A673 (cell line): ENCODE data around the gene KLHDC4. TPM values are rescaled to one million over a fixed set of nuclear protein-coding genes. Genes with fewer than 3 reads are reported as not detected.
"Not testable (repeated sequence)": the region's sequence is repeated elsewhere in the genome, so short reads cannot be mapped to it uniquely, and the experiment has no call there.

Experiments
- BruUV-seq: library from RNA; stranded (reverse); fragments of 400-500 nt; replicated peaks from 2 replicates; lab custom pipeline; 2021; lab: Mats Ljungman, UMichigan
- CTCF ChIA-PET: fragments of 300-600 bp; sonication (Branson Sonifier 250); formaldehyde crosslinking; loops from one replicate; lab custom pipeline; 2022; ENCODE audit warnings: antibody characterized with exemption; lab: Charles Lee
- POLR2A ChIA-PET: fragments of 300-600 bp; sonication (Branson Sonifier 250); formaldehyde crosslinking; loops from one replicate; lab custom pipeline; 2022; ENCODE audit warnings: antibody characterized with exemption; ENCODE audit not compliant: low non-redundant PET; lab: Charles Lee
- DNase-seq: peaks from one replicate; pipeline ENCODE4 v3.0.0-alpha.2; 2015; ENCODE audit warnings: low spot score
- H3K27ac ChIP-seq: fragments of 200-600 bp; sonication (generic); 2 replicates; pipeline ENCODE4 v1.5.1; 2016; ENCODE audit warnings: mixed run types, low read depth, mild to moderate bottlenecking, mixed read lengths, antibody characterized with exemption, low read length; ENCODE audit not compliant: poor library complexity, severe bottlenecking
- H3K27me3 ChIP-seq: fragments of 200-600 bp; sonication (generic); replicated peaks from 2 replicates; pipeline ENCODE4 v1.6.1; 2017; ENCODE audit warnings: mixed run types, low read depth, mild to moderate bottlenecking, mixed read lengths, antibody characterized with exemption, low read length; ENCODE audit not compliant: insufficient read depth, poor library complexity
- H3K36me3 ChIP-seq: fragments of 200-600 bp; sonication (generic); 2 replicates; pipeline ENCODE4 v1.6.1; 2016; ENCODE audit warnings: mixed run types, mild to moderate bottlenecking, mixed read lengths, antibody characterized with exemption, low read length; ENCODE audit not compliant: insufficient read depth, poor library complexity, severe bottlenecking
- H3K4me1 ChIP-seq: fragments of 200-600 bp; sonication (generic); 2 replicates; pipeline ENCODE4 v1.6.1; 2017; ENCODE audit warnings: mixed run types, mild to moderate bottlenecking, mixed read lengths, antibody characterized with exemption, low read length; ENCODE audit not compliant: insufficient read depth, poor library complexity, severe bottlenecking
- H3K4me3 ChIP-seq: fragments of 200-600 bp; sonication (generic); 2 replicates; pipeline ENCODE4 v1.5.1; 2016; ENCODE audit warnings: low read depth, mixed run types, mild to moderate bottlenecking, mixed read lengths, low read length; ENCODE audit not compliant: poor library complexity, severe bottlenecking
- H3K9me3 ChIP-seq: fragments of 200-600 bp; sonication (generic); 2 replicates; pipeline ENCODE4 v1.6.1; 2016; ENCODE audit warnings: mixed run types, low read depth, mild to moderate bottlenecking, mixed read lengths, antibody characterized with exemption, low read length; ENCODE audit not compliant: poor library complexity, severe bottlenecking
- EZH2 ChIP-seq: fragments of 200-600 bp; sonication (generic); IDR thresholded peaks from 2 replicates; pipeline ENCODE4 v1.6.1; 2017; ENCODE audit warnings: borderline replicate concordance, low read depth, mild to moderate bottlenecking, mixed read lengths, antibody characterized with exemption, low read length; ENCODE audit not compliant: poor library complexity, severe bottlenecking
- intact Hi-C: fragments of 100-400 bp; cut with micrococcal nuclease; formaldehyde crosslinking; loops from one replicate; pipeline ENCODE4 v1.10.0; 2022; ENCODE audit not compliant: unreplicated experiment
- total RNA-seq: library from RNA; stranded (reverse); gene quantifications from 2 replicates; pipeline ENCODE4 v1.2.3, GENCODE V29; 2021
- TF ChIP-seq, protein P1 (sequence below): fragments of 300-800, 200-600 bp; sonication (generic); conservative IDR thresholded peaks from 2 replicates; pipeline ENCODE4 v1.5.1; 2017; ENCODE audit warnings: low read depth, mild to moderate bottlenecking, antibody characterized with exemption, low read length, moderate library complexity, mixed read lengths

Gene KLHDC4
- total RNA-seq, 1 experiment from 2014 or later = 86.6 TPM

DNA sequence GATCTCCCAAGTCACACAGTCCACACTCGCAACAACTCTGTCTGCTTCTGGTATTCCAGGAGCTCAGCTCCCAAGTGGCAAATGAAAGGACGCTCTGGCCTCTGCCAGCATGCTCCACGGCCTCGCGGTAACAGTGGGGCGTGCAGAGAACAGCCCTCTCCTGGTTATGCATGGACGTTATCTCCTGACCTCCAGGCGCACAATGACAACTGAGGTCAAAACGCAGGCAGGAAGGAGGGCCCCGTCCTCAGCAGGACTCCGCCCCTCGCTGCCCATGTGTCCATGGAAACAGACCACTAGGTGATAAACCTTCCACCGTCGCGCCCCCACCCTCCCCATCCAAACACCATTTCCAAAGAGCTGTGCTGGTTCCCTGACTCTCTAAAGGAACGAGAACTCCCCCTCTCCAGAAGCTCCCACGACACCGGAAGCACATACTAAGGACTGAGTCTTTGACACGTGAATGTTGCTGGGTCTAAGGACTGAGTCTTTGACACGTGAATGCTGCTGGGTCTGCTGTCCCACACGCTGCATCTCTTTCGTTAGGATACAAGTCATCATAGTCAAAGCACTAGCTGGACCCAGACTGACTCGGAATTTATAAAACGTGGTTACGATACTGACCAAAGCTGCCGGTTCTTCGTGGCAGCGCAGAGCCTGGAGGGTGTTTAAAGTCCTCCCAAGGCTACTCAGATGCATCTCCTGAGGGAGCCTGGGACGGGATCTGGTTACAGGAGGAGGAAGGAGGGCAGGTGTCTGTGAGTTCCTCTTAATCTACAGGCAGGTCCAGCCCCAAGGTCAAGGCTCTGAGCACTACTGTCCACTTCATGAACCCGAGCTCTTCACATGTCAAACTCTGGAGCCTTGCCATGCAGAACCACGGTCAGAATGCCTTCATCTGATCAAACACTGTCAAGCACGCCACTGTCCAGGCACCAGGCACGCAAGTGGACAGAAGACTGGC lies 43.9 kb downstream of the KLHDC4 start:
- H3K9me3 ChIP-seq = no peaks in the 10 kb centered on the region
- TF ChIP-seq, protein P1, sequence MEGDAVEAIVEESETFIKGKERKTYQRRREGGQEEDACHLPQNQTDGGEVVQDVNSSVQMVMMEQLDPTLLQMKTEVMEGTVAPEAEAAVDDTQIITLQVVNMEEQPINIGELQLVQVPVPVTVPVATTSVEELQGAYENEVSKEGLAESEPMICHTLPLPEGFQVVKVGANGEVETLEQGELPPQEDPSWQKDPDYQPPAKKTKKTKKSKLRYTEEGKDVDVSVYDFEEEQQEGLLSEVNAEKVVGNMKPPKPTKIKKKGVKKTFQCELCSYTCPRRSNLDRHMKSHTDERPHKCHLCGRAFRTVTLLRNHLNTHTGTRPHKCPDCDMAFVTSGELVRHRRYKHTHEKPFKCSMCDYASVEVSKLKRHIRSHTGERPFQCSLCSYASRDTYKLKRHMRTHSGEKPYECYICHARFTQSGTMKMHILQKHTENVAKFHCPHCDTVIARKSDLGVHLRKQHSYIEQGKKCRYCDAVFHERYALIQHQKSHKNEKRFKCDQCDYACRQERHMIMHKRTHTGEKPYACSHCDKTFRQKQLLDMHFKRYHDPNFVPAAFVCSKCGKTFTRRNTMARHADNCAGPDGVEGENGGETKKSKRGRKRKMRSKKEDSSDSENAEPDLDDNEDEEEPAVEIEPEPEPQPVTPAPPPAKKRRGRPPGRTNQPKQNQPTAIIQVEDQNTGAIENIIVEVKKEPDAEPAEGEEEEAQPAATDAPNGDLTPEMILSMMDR = no peak
- no peak for TF ChIP-seq EZH2
- no peak for DNase-seq
- peaks cover 9% of the 10 kb centered on the region for H3K4me1 ChIP-seq
- H3K27me3 ChIP-seq = no peaks in the 10 kb centered on the region
- H3K36me3 ChIP-seq = peaks cover 12% of the 10 kb centered on the region
- H3K27ac ChIP-seq = no peak overlapping the region
- ChIA-PET CTCF (no interaction called here), POLR2A (no interaction called here)
- H3K4me3 ChIP-seq = no peak overlapping the region
- intact Hi-C loops = no loop called here
- BruUV-seq = no TSS peak

DNA sequence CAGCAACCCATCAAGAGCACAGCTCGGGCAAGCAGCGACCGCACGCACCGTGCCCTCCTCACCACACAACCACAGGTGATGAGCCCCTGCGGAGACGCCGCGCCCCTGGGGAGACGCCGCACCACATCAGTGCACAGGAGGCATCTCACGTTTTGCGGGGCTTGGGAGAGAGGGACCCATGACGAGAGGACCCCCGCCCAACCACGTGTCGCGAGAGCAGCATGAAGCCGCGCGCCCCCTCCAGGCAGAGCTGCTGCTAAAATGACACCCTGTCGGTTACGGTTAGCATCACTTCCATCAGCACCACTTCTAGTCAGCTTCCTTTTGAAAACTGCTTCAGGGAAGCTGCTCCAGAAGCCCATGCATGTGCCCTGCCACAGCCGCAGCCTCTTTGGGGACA lies 45.3 kb downstream of the KLHDC4 start:
- no peak for DNase-seq
- peaks cover 9% of the 10 kb centered on the region for H3K4me1 ChIP-seq
- intact Hi-C loops = no loop called here
- no peaks in the 10 kb centered on the region for H3K27me3 ChIP-seq
- no peak overlapping the region for H3K27ac ChIP-seq
- no peak overlapping the region for H3K4me3 ChIP-seq
- ChIA-PET CTCF (no interaction called here), POLR2A (no interaction called here)
- no peak for TF ChIP-seq EZH2
- TF ChIP-seq, protein P1 = no peak
- H3K36me3 ChIP-seq = peaks cover 12% of the 10 kb centered on the region
- no TSS peak for BruUV-seq
- no peaks in the 10 kb centered on the region for H3K9me3 ChIP-seq

DNA sequence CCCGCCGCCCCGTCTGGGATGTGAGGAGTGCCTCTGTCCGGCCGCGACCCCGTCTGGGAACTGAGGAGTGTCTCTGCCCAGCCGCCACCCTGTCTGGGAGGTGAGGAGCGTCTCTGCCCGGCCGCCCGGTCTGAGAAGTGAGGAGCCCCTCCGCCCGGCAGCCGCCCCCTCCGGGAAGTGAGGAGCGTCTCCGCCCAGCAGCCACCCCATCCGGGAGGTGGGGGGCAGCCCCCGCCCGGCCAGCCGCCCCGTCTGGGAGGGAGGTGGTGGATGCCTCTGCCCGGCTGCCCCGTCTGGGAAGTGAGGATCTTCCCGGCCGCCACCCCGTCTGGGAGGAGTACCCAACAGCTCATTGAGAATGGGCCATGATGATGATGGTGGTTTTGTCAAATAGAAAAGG lies 47.0 kb downstream of the KLHDC4 start:
- peaks cover 12% of the 10 kb centered on the region for H3K36me3 ChIP-seq
- CTCF ChIA-PET, H3K4me3 ChIP-seq, H3K9me3 ChIP-seq, intact Hi-C loops, BruUV-seq, H3K4me1 ChIP-seq, H3K27ac ChIP-seq, H3K27me3 ChIP-seq, POLR2A ChIA-PET, DNase-seq: not testable (repeated sequence)

DNA sequence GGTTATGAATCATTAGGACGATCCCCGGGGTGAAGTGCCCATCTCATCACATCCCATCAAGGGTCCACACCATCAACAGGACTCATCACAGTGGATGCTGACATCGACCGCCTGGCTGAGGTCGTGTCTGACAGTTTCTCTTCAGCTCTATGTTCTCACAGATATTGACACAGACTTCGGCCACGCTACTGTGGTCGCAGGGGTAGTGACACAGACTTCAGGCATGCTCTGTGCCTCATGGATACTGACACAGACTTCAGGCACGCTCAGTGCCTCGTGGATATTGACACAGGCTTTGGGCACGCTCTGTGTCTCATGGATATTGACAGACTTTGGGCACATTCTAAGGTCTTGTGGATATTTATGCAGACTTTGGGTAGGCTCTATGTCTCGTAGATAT lies 50.1 kb downstream of the KLHDC4 start:
- Histone ChIP-seq H3K27me3 (no peaks in the 10 kb centered on the region), H3K9me3 (no peaks in the 10 kb centered on the region), H3K27ac (no peak overlapping the region), H3K4me1 (no peaks in the 10 kb centered on the region), H3K36me3 (peaks cover 2% of the 10 kb centered on the region), H3K4me3 (no peak overlapping the region)
- no peak for TF ChIP-seq EZH2
- TF ChIP-seq, protein P1 = no peak
- no peak for DNase-seq
- ChIA-PET CTCF (no interaction called here), POLR2A (no interaction called here)
- no TSS peak for BruUV-seq
- intact Hi-C loops = no loop called here
